ENCODE measurements around the gene IL2RA. TPM values are rescaled to one million over a fixed set of nuclear protein-coding genes. Genes with fewer than 3 reads are reported as not detected.

The IL2RA gene
- total RNA-seq, 2 donors from 2014 or later: 21.0 to 48.2 TPM

GRCh38 chr10:6080417-6080973 lies 18.3 kb upstream of the IL2RA start:
- H3K36me3 ChIP-seq: no peaks in the 10 kb centered on the region
- DNase-seq (ENCODE audit: low spot score) (no peak), ATAC-seq (ENCODE audit: insufficient number of reproducible peaks, low FRiP score, low read depth) (no peak)
- no peak overlapping the region for H3K4me3 ChIP-seq
- no peak overlapping the region for H3K27ac ChIP-seq
- H3K4me1 ChIP-seq (ENCODE audit: control insufficient read depth in 1 of 2, low read depth in 2 of 2): no peaks in the 10 kb centered on the region
- no peak for TF ChIP-seq CTCF (IDR thresholded peaks at IDR 0.05)
- no peaks in the 10 kb centered on the region for H3K27me3 ChIP-seq (replicated peaks; ENCODE audit: insufficient read depth)
- H3K9me3 ChIP-seq: no peaks in the 10 kb centered on the region

DNA sequence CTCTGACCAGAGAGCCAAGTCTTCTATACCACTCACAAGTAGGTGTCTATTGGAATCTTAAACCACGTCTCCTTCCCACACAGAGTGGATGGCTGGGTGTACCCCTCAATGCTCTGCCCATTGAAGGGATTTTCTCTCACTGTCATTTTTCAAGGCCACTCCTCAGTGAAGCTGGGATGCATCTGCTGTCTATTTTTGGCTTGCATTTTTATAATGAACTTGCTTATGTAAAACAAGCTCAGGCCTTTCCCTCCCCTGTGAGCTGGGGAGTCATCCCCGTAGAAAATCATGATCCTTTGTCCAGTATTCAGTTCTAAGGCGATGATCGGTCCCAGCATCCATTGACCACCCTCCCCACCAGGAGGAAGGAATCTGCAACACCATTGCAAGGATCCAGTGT lies 16.9 kb upstream of the IL2RA start:
- Histone ChIP-seq H3K9me3 (no peaks in the 10 kb centered on the region), H3K27ac (no peak overlapping the region), H3K27me3 (replicated peaks; ENCODE audit: insufficient read depth) (no peaks in the 10 kb centered on the region), H3K4me3 (no peak overlapping the region), H3K36me3 (no peaks in the 10 kb centered on the region), H3K4me1 (ENCODE audit: control insufficient read depth in 1 of 2, low read depth in 2 of 2) (peaks cover 0 to 4% of the 10 kb centered on the region in 2 donors)
- ATAC-seq (ENCODE audit: insufficient number of reproducible peaks, low FRiP score, low read depth) (no peak), DNase-seq (ENCODE audit: low spot score) (no peak)
- no peak for TF ChIP-seq CTCF (IDR thresholded peaks at IDR 0.05)

DNA sequence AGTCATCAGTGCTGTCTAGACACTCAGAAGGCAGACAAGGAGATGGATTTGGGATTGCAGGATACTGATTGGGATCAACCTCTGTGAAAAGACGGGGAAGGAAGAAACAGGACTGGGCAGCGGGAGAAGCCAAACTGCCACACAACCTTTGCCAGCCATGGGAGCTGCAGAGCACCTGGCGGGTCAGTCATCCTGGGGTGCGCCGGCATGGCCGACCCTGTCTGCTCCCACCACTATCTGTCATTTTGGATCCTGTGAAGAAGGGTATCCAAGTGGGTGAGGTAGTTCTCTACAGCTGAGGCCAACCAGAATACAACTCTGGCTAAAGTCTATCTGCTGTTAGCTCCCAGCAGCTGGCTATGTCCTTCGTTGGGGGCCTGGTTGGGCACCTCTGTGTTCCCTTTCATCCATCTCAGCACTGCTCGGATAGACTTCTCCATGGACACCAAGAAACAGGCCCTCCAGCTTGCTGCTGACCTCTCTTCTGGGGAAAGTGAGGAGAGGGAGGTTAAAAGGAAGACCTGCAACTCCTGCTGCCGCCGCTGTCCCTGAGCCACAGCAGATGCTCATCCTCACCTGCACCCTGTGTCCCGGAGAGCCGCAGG lies 15.0 kb upstream of the IL2RA start:
- no peak for TF ChIP-seq CTCF (IDR thresholded peaks at IDR 0.05)
- ATAC-seq (ENCODE audit: insufficient number of reproducible peaks, low FRiP score, low read depth) (no peak), DNase-seq (ENCODE audit: low spot score) (no peak)
- no peaks in the 10 kb centered on the region for H3K36me3 ChIP-seq
- peaks cover 0 to 4% of the 10 kb centered on the region in 2 donors for H3K4me1 ChIP-seq (ENCODE audit: control insufficient read depth in 1 of 2, low read depth in 2 of 2)
- no peaks in the 10 kb centered on the region for H3K27me3 ChIP-seq (replicated peaks; ENCODE audit: insufficient read depth)
- no peak overlapping the region for H3K27ac ChIP-seq
- H3K4me3 ChIP-seq: no peak overlapping the region
- H3K9me3 ChIP-seq: no peaks in the 10 kb centered on the region

GRCh38 chr10:6074489-6075301 lies 12.5 kb upstream of the IL2RA start:
- no peak for DNase-seq (ENCODE audit: low spot score)
- H3K27me3 ChIP-seq (replicated peaks; ENCODE audit: insufficient read depth): no peaks in the 10 kb centered on the region
- no peak overlapping the region for H3K27ac ChIP-seq

More at GRCh38 chr10:6074489-6075301, 12.5 kb upstream of the IL2RA start:
- Histone ChIP-seq H3K9me3 (no peaks in the 10 kb centered on the region), H3K4me3 (no peak overlapping the region), H3K4me1 (ENCODE audit: control insufficient read depth in 1 of 2, low read depth in 2 of 2) (peaks cover 3 to 4% of the 10 kb centered on the region in 2 donors), H3K36me3 (no peaks in the 10 kb centered on the region)
- TF ChIP-seq CTCF (IDR thresholded peaks at IDR 0.05): no peak
- no peak for ATAC-seq (ENCODE audit: insufficient number of reproducible peaks, low FRiP score, low read depth)
